Osteoblast (primary cell): ENCODE data around the gene PARP3. TPM values are rescaled to one million over a fixed set of nuclear protein-coding genes. Genes with fewer than 3 reads are reported as not detected.

ENCODE experiments used
- DNase-seq: peaks from one replicate; pipeline ENCODE4 v3.0.0; 2011; ENCODE audit warnings: low spot score, mixed read lengths; ENCODE audit not compliant: insufficient read length; ENCODE audit errors: missing footprints
- H2AFZ ChIP-seq: 2 replicates; pipeline ENCODE4 v1.6.0; 2011; ENCODE audit warnings: mild to moderate bottlenecking, low read length
- H3K27ac ChIP-seq: 2 replicates; pipeline ENCODE4 v1.5.1; 2011; ENCODE audit warnings: mild to moderate bottlenecking, low read depth, low read length, moderate library complexity
- H3K27me3 ChIP-seq: 2 replicates; pipeline ENCODE4 v1.6.0; 2012; ENCODE audit warnings: mild to moderate bottlenecking, control low read depth, inconsistent platforms, low read length, moderate library complexity; ENCODE audit not compliant: insufficient read depth
- H3K36me3 ChIP-seq: 2 replicates; pipeline ENCODE4 v1.5.1; 2011; ENCODE audit warnings: mild to moderate bottlenecking, low read length, control low read depth, moderate library complexity; ENCODE audit not compliant: insufficient read depth
- H3K4me1 ChIP-seq: 2 replicates; pipeline ENCODE4 v1.5.1; 2011; ENCODE audit warnings: mild to moderate bottlenecking, low read length, control low read depth, moderate library complexity; ENCODE audit not compliant: insufficient read depth
- H3K4me2 ChIP-seq: 2 replicates; pipeline ENCODE4 v1.6.0; 2011; ENCODE audit warnings: mild to moderate bottlenecking, low read length; ENCODE audit not compliant: insufficient read depth
- H3K4me3 ChIP-seq: fragments of 200-600 bp; sonication (generic); 3 replicates; pipeline ENCODE4 v1.5.1; 2012; ENCODE audit warnings: mild to moderate bottlenecking, low read length, inconsistent platforms; ENCODE audit not compliant: insufficient read depth
- H3K79me2 ChIP-seq: 2 replicates; pipeline ENCODE4 v1.6.0; 2012; ENCODE audit warnings: mild to moderate bottlenecking, low read length, control low read depth, inconsistent platforms; ENCODE audit not compliant: insufficient read depth
- H3K9me3 ChIP-seq: 2 replicates; pipeline ENCODE4 v1.5.1; 2011; ENCODE audit warnings: low read depth, low read length, control low read depth
- H4K20me1 ChIP-seq: 2 replicates; pipeline ENCODE4 v1.6.0; 2012; ENCODE audit warnings: mild to moderate bottlenecking, low read length, control low read depth; ENCODE audit not compliant: insufficient read depth
- CTCF ChIP-seq: IDR thresholded peaks from 2 replicates; pipeline ENCODE4 v1.5.1; 2011; ENCODE audit warnings: mild to moderate bottlenecking, low read depth, low read length, moderate library complexity; ENCODE audit errors: extremely low read depth
- total RNA-seq: library from RNA; depleted of rRNA; stranded (reverse); fragments of >200 nt; gene quantifications from 2 replicates; pipeline ENCODE4 v1.2.3, GENCODE V29; 2012

Gene PARP3
- total RNA-seq, 1 donor = 46.0 TPM

- peak; percentile 4 for TF ChIP-seq CTCF
These were observed 32.3 kb downstream of the PARP3 start for GRCh38 chr3:51974277-51974962.

GRCh38 chr3:51974963-51975851 lies 33.0 kb downstream of the PARP3 start, which contains the start of gene ABHD14A:
TSS of gene ABHD14A (plus strand) at chr3:51975064. CDS start at chr3:51975136, 72 bp downstream.
- no peaks in the 10 kb centered on the region for H3K9me3 ChIP-seq
- peaks cover 23% of the 10 kb centered on the region for H3K4me1 ChIP-seq
- H3K4me3 ChIP-seq = peak within 1 kb of the TSS; percentile 92
- peak within 1 kb of the TSS; percentile 88 for H3K4me2 ChIP-seq
- peak within 1 kb of the TSS; percentile 95 for H2AFZ ChIP-seq
- no peaks in the 10 kb centered on the region for H3K36me3 ChIP-seq
- DNase-seq = peak; percentile 99
- peak within 1 kb of the TSS; percentile 84 for H3K27ac ChIP-seq
- H3K27me3 ChIP-seq = no peaks in the 10 kb centered on the region
- peaks cover 2% of the 10 kb centered on the region for H4K20me1 ChIP-seq
- TF ChIP-seq CTCF = no peak
- peaks cover 12% of the 10 kb centered on the region for H3K79me2 ChIP-seq

More at GRCh38 chr3:51974277-51974962, 32.3 kb downstream of the PARP3 start:
- peak overlapping the region; percentile 88 for H3K4me2 ChIP-seq
- peak overlapping the region; percentile 92 for H3K4me3 ChIP-seq
- H3K27me3 ChIP-seq = no peaks in the 10 kb centered on the region
- peaks cover 7% of the 10 kb centered on the region for H4K20me1 ChIP-seq
- H3K36me3 ChIP-seq = no peaks in the 10 kb centered on the region
- H2AFZ ChIP-seq = peak overlapping the region; percentile 95
- no peak for DNase-seq
- H3K4me1 ChIP-seq = peaks cover 23% of the 10 kb centered on the region
- no peaks in the 10 kb centered on the region for H3K9me3 ChIP-seq
- H3K27ac ChIP-seq = peak overlapping the region; percentile 84
- peaks cover 12% of the 10 kb centered on the region for H3K79me2 ChIP-seq

GRCh38 chr3:51975852-51976549 lies 33.8 kb downstream of the PARP3 start:
- Histone ChIP-seq H3K27ac (no peak overlapping the region), H3K9me3 (no peaks in the 10 kb centered on the region), H3K79me2 (peaks cover 16% of the 10 kb centered on the region), H4K20me1 (peaks cover 2% of the 10 kb centered on the region), H2AFZ (peak overlapping the region; percentile 95), H3K36me3 (no peaks in the 10 kb centered on the region), H3K4me1 (peaks cover 23% of the 10 kb centered on the region), H3K27me3 (no peaks in the 10 kb centered on the region), H3K4me2 (peak overlapping the region; percentile 88), H3K4me3 (peak overlapping the region; percentile 92)
- TF ChIP-seq CTCF = peak; percentile 15
- peak; percentile 91 for DNase-seq
